HG03354 (cell line): Measurements from ENCODE around the gene EPHX1.
A peak's percentile ranks its signal among the peaks of the same experiment; 100 is the strongest.
"Not testable (repeated sequence)": the region's sequence is repeated elsewhere in the genome, so short reads cannot be mapped to it uniquely, and the experiment has no call there.

Experiments
- ATAC-seq: cut with Tn5 transposase; IDR thresholded peaks from one replicate; pipeline ENCODE4 v1.9.1; 2021; ENCODE audit warnings: mild to moderate bottlenecking; ENCODE audit not compliant: unreplicated experiment, poor library complexity, severe bottlenecking

The EPHX1 gene

GRCh38 chr1:225809842-225810578 is at the start of gene EPHX1:
Gene EPHX1, plus strand, starts transcription at chr1:225810124. Its CDS starts 18,606 bp downstream, at chr1:225828730.
- peak; percentile 94 for ATAC-seq

- no peak for ATAC-seq
Observed at GRCh38 chr1:225760531-225760930, 49.4 kb upstream of the EPHX1 start.

- ATAC-seq: not testable (repeated sequence)
Observed at GRCh38 chr1:225761395-225761794, 48.5 kb upstream of the EPHX1 start.

- no peak for ATAC-seq
Observed at GRCh38 chr1:225762002-225762441, 47.9 kb upstream of the EPHX1 start.

- no peak for ATAC-seq
Observed at GRCh38 chr1:225762444-225762843, 47.5 kb upstream of the EPHX1 start.

- ATAC-seq: no peak
Observed at GRCh38 chr1:225763716-225764548, 46.0 kb upstream of the EPHX1 start.

GRCh38 chr1:225765982-225766674 is 43.8 kb upstream of the EPHX1 start:
- ATAC-seq: no peak

GRCh38 chr1:225766967-225767633 is 42.8 kb upstream of the EPHX1 start:
- ATAC-seq: no peak

- no peak for ATAC-seq
Observed at GRCh38 chr1:225767634-225768540, 42.0 kb upstream of the EPHX1 start.

- ATAC-seq: no peak
Observed at GRCh38 chr1:225768662-225769426, 41.1 kb upstream of the EPHX1 start.

GRCh38 chr1:225769687-225770086 is 40.2 kb upstream of the EPHX1 start:
- ATAC-seq: no peak

- ATAC-seq: no peak
Observed at GRCh38 chr1:225770561-225771248, 39.2 kb upstream of the EPHX1 start.

GRCh38 chr1:225771661-225772322 is 38.1 kb upstream of the EPHX1 start:
- ATAC-seq: no peak

- ATAC-seq: peak; percentile 47
Observed at GRCh38 chr1:225772323-225772768, 37.6 kb upstream of the EPHX1 start.

GRCh38 chr1:225772848-225773247 is 37.1 kb upstream of the EPHX1 start:
- ATAC-seq: no peak

GRCh38 chr1:225774281-225775147 is 35.4 kb upstream of the EPHX1 start:
- no peak for ATAC-seq
